Smooth muscle cell (in vitro differentiated cells): Measurements from ENCODE around the gene GNMT. TPM values are rescaled to one million over a fixed set of nuclear protein-coding genes. Genes with fewer than 3 reads are reported as not detected.

Source experiments
- DNase-seq: peaks from one replicate; lab custom pipeline; 2025; ENCODE audit not compliant: unreplicated experiment; lab: John Stamatoyannopoulos, UW
- H2AFZ ChIP-seq: fragments of 200-600 bp; sonication (generic); 2 replicates; pipeline ENCODE4 v1.6.0; 2016; ENCODE audit warnings: antibody characterized with exemption, low read depth, mild to moderate bottlenecking
- H3F3A ChIP-seq: fragments of 200-600 bp; sonication (generic); 2 replicates; pipeline ENCODE4 v1.6.0; 2017; ENCODE audit warnings: antibody characterized with exemption, low read depth
- H3K27ac ChIP-seq: fragments of 200-600 bp; sonication (generic); 2 replicates; pipeline ENCODE4 v1.5.1; 2016; ENCODE audit warnings: low read depth, mild to moderate bottlenecking
- H3K27me3 ChIP-seq: fragments of 200-600 bp; sonication (generic); 2 replicates; pipeline ENCODE4 v1.6.1; 2016; ENCODE audit warnings: low read depth, mild to moderate bottlenecking
- H3K36me3 ChIP-seq: fragments of 200-600 bp; sonication (generic); 2 replicates; pipeline ENCODE4 v1.5.1; 2016; ENCODE audit warnings: low read depth
- H3K4me1 ChIP-seq: fragments of 200-600 bp; sonication (generic); 2 replicates; pipeline ENCODE4 v1.5.1; 2016; ENCODE audit warnings: low read depth
- H3K4me2 ChIP-seq: fragments of 200-600 bp; sonication (generic); 2 replicates; pipeline ENCODE4 v1.6.0; 2016; ENCODE audit warnings: mild to moderate bottlenecking
- H3K4me3 ChIP-seq: fragments of 200-600 bp; sonication (generic); 2 replicates; pipeline ENCODE4 v1.5.1; 2016; ENCODE audit warnings: mild to moderate bottlenecking
- H3K79me2 ChIP-seq: fragments of 200-600 bp; sonication (generic); 2 replicates; pipeline ENCODE4 v1.6.0; 2016; ENCODE audit warnings: low read depth, mild to moderate bottlenecking
- H3K9ac ChIP-seq: fragments of 200-600 bp; sonication (generic); 2 replicates; pipeline ENCODE4 v1.6.0; 2016; ENCODE audit warnings: low read depth
- H3K9me3 ChIP-seq: fragments of 200-600 bp; sonication (generic); replicated peaks from 2 replicates; pipeline ENCODE4 v1.5.1; 2016; ENCODE audit warnings: low read depth
- H4K20me1 ChIP-seq: fragments of 200-600 bp; sonication (generic); 2 replicates; pipeline ENCODE4 v1.6.0; 2016; ENCODE audit warnings: low read depth
- CTCF ChIP-seq: fragments of 200-600 bp; sonication (generic); IDR thresholded peaks from 2 replicates; pipeline ENCODE4 v1.5.1; 2017; ENCODE audit warnings: borderline replicate concordance, mild to moderate bottlenecking, antibody characterized with exemption; ENCODE audit not compliant: insufficient read depth, poor library complexity, severe bottlenecking
- WGBS: methylation state at CpG from one replicate; pipeline ENCODE4 v1.1.7; 2016; ENCODE audit warnings: low lambda C conversion rate; 5-methylcytosine and 5-hydroxymethylcytosine counted together
- polyA plus RNA-seq: library from polyadenylated mRNA; unstranded; fragments of >200 nt; fragmentation: Nextera tagmentation; extraction: Ambion mirVana; gene quantifications from 2 replicates; pipeline ENCODE4 v1.2.1, GENCODE V29; 2016
- total RNA-seq: library from RNA; depleted of rRNA; stranded (reverse); fragments of >200 nt; gene quantifications from 2 replicates; pipeline ENCODE4 v1.2.3, GENCODE V29; 2014

Gene GNMT
- total and polyA plus RNA-seq, 2 experiments from 2014 or later: not detected

- Histone ChIP-seq H3K9ac (no peak overlapping the region), H3K36me3 (no peaks in the 10 kb centered on the region), H3F3A (no peaks in the 10 kb centered on the region), H3K27me3 (no peaks in the 10 kb centered on the region), H3K4me2 (no peak overlapping the region), H3K9me3 (no peaks in the 10 kb centered on the region), H3K4me1 (peaks cover 6% of the 10 kb centered on the region), H3K27ac (no peak overlapping the region), H3K4me3 (no peak overlapping the region), H2AFZ (no peak overlapping the region), H4K20me1 (no peaks in the 10 kb centered on the region), H3K79me2 (peaks cover 19% of the 10 kb centered on the region)
- DNase-seq: no peak
- TF ChIP-seq CTCF: peak; percentile 24
- 82% methylated on average over 6 of the region's 6 CpGs for WGBS
Measured at GRCh38 chr6:43009124-43009523, 48.6 kb downstream of the GNMT start.

GRCh38 chr6:43011207-43011606, 50.7 kb downstream of the GNMT start:
- H3K9me3 ChIP-seq: no peaks in the 10 kb centered on the region
- H3F3A ChIP-seq: no peaks in the 10 kb centered on the region
- no peaks in the 10 kb centered on the region for H3K27me3 ChIP-seq
- peaks cover 10% of the 10 kb centered on the region for H4K20me1 ChIP-seq
- no peak for DNase-seq
- peaks cover 36% of the 10 kb centered on the region for H3K79me2 ChIP-seq
- H2AFZ ChIP-seq: no peak overlapping the region
- H3K4me1 ChIP-seq: peaks cover 6% of the 10 kb centered on the region
- H3K9ac ChIP-seq: no peak overlapping the region
- no peak for TF ChIP-seq CTCF
- H3K36me3 ChIP-seq: no peaks in the 10 kb centered on the region
- 96% methylated on average over 6 of the region's 6 CpGs for WGBS
- H3K4me3 ChIP-seq: no peak overlapping the region
- H3K4me2 ChIP-seq: no peak overlapping the region
- H3K27ac ChIP-seq: no peak overlapping the region

GRCh38 chr6:43012364-43012763, 51.8 kb downstream of the GNMT start:
- no peak for DNase-seq
- Histone ChIP-seq H3K4me3 (peak overlapping the region; percentile 72), H4K20me1 (peaks cover 20% of the 10 kb centered on the region), H3K4me1 (peaks cover 6% of the 10 kb centered on the region), H3K36me3 (no peaks in the 10 kb centered on the region), H3K9me3 (no peaks in the 10 kb centered on the region), H2AFZ (no peak overlapping the region), H3K27me3 (no peaks in the 10 kb centered on the region), H3K79me2 (peaks cover 46% of the 10 kb centered on the region), H3K4me2 (peak overlapping the region; percentile 90), H3K27ac (no peak overlapping the region), H3F3A (no peaks in the 10 kb centered on the region), H3K9ac (no peak overlapping the region)
- TF ChIP-seq CTCF: no peak
- WGBS: 97% methylated on average over 6 of the region's 6 CpGs

GRCh38 chr6:43013097-43013842, 52.7 kb downstream of the GNMT start:
- no peak for DNase-seq
- 24% methylated on average over 9 of the region's 25 CpGs for whole genome bisulfite sequencing
- H3K9ac ChIP-seq: peak overlapping the region; percentile 67
- peaks cover 48% of the 10 kb centered on the region for H3K79me2 ChIP-seq
- peaks cover 20% of the 10 kb centered on the region for H4K20me1 ChIP-seq
- H3K4me3 ChIP-seq: peak overlapping the region; percentile 72
- H3K27ac ChIP-seq: peak overlapping the region; percentile 7
- peak overlapping the region; percentile 90 for H3K4me2 ChIP-seq
- no peaks in the 10 kb centered on the region for H3K27me3 ChIP-seq
- peak overlapping the region; percentile 59 for H2AFZ ChIP-seq
- peaks cover 6% of the 10 kb centered on the region for H3K4me1 ChIP-seq
- H3K36me3 ChIP-seq: no peaks in the 10 kb centered on the region
- no peaks in the 10 kb centered on the region for H3K9me3 ChIP-seq
- no peaks in the 10 kb centered on the region for H3F3A ChIP-seq
- no peak for TF ChIP-seq CTCF
